Ishikawa (cell line): ENCODE measurements around the gene MYO7A.

Source experiments
- CEBPB ChIP-seq: IDR thresholded peaks from 2 replicates; pipeline ENCODE4 v1.6.1; 2012
- EGR1 ChIP-seq: IDR thresholded peaks from 2 replicates; pipeline ENCODE4 v1.6.1; 2012
- FOXM1 ChIP-seq: IDR thresholded peaks from 2 replicates; pipeline ENCODE4 v1.6.1; 2012; ENCODE audit warnings: low read depth, borderline replicate concordance
- MAX ChIP-seq: IDR thresholded peaks from 2 replicates; pipeline ENCODE4 v1.6.1; 2012
- RAD21 ChIP-seq: IDR thresholded peaks from 2 replicates; pipeline ENCODE4 v1.6.1; 2012; ENCODE audit warnings: low read depth
- TAF1 ChIP-seq: IDR thresholded peaks from 2 replicates; pipeline ENCODE4 v1.6.1; 2012; ENCODE audit warnings: low read depth, mild to moderate bottlenecking
- TCF12 ChIP-seq: IDR thresholded peaks from 2 replicates; pipeline ENCODE4 v1.6.1; 2012; ENCODE audit warnings: low read depth
- TEAD4 ChIP-seq: IDR thresholded peaks from 2 replicates; pipeline ENCODE4 v1.6.1; 2012
- YY1 ChIP-seq: IDR thresholded peaks from 2 replicates; pipeline ENCODE4 v1.6.1; 2012; ENCODE audit warnings: low read depth
- ZBTB7A ChIP-seq: IDR thresholded peaks from 2 replicates; pipeline ENCODE4 v1.6.1; 2012; ENCODE audit warnings: low read depth
- TF ChIP-seq, protein P1 (sequence below): IDR thresholded peaks from 2 replicates; pipeline ENCODE4 v1.6.1; 2012
- TF ChIP-seq, protein P2 (sequence below): IDR thresholded peaks from 2 replicates; pipeline ENCODE4 v1.6.1; 2012; ENCODE audit warnings: low read depth, mild to moderate bottlenecking

DNA sequence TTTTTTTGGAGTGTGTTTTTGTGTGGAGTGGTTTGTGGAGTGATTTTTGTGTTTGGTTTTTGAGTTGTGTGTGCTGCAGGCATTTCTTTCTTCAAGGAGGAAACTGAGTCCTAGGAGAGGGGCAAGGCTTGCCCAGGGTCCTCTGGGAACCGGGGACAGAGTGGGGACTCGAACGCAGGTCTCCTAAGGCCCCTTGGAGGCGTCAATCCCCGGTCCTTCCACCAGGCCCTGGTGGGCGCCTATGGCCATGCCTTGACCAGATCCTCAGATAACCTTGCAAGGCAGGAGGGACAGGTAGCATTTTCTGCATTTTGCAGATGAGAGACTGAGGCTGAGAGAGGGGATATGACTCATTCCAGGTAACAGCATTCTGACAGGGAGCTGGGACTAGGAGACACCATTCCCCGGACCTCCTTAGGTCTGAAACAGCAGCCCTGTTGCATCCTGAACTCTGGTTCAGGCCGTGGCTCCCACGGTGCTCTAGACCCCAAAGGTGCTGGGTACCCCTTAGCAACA is 39.1 kb downstream of the MYO7A start:
- TF ChIP-seq ZBTB7A (no peak), TEAD4 (no peak), CEBPB (no peak), RAD21 (no peak), YY1 (no peak), EGR1 (no peak), MAX (no peak), TAF1 (no peak), TCF12 (no peak), FOXM1 (no peak)
- TF ChIP-seq, protein P1, sequence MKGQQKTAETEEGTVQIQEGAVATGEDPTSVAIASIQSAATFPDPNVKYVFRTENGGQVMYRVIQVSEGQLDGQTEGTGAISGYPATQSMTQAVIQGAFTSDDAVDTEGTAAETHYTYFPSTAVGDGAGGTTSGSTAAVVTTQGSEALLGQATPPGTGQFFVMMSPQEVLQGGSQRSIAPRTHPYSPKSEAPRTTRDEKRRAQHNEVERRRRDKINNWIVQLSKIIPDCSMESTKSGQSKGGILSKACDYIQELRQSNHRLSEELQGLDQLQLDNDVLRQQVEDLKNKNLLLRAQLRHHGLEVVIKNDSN = no peak
- TF ChIP-seq, protein P2, sequence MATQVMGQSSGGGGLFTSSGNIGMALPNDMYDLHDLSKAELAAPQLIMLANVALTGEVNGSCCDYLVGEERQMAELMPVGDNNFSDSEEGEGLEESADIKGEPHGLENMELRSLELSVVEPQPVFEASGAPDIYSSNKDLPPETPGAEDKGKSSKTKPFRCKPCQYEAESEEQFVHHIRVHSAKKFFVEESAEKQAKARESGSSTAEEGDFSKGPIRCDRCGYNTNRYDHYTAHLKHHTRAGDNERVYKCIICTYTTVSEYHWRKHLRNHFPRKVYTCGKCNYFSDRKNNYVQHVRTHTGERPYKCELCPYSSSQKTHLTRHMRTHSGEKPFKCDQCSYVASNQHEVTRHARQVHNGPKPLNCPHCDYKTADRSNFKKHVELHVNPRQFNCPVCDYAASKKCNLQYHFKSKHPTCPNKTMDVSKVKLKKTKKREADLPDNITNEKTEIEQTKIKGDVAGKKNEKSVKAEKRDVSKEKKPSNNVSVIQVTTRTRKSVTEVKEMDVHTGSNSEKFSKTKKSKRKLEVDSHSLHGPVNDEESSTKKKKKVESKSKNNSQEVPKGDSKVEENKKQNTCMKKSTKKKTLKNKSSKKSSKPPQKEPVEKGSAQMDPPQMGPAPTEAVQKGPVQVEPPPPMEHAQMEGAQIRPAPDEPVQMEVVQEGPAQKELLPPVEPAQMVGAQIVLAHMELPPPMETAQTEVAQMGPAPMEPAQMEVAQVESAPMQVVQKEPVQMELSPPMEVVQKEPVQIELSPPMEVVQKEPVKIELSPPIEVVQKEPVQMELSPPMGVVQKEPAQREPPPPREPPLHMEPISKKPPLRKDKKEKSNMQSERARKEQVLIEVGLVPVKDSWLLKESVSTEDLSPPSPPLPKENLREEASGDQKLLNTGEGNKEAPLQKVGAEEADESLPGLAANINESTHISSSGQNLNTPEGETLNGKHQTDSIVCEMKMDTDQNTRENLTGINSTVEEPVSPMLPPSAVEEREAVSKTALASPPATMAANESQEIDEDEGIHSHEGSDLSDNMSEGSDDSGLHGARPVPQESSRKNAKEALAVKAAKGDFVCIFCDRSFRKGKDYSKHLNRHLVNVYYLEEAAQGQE = no peak
